ENCODE results near the gene LRRC36.

DNA sequence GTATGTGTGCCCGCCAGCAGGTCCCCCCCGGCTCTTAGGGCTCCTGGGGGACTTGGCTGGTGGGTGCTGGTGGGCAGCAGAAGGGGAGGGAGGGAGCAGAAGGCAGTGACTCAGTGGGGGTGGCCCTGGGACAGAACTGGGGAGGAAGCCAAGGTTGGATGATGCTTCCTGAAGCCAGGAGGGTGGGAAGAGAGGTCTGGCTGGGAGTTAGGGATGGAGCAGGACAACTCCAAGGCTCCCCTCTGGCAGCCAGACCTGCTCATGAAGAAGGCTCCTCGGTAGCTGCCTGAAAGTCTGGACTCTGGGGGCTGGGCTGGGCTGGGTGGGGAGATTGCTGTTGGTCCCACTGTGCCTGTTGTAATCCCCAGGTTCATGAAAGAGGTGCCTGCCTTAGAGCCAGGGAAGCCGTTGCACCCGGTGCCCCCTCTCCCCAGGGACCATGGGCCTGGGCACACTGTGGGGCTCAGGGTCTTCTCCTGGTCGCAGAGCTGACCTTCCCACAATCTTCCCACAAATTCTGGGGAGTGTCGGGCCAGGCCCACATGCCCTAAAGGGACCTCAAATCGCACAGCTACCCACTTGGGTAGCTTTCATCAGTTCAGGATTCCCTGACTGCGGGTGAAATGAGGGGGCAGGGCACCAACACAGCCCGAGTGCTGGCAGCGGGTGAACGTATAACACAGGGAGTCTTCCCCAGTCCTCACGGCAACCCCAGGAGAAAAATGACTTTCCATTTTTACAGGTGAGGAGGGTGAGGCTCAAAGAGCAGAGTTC is 48.4 kb upstream of the LRRC36 start:
- no peak for TF ChIP-seq CTCF (IDR thresholded peaks at IDR 0.05)
- TF ChIP-seq POLR2A (IDR thresholded peaks at IDR 0.05; ENCODE audit: low read depth) = no peak
- no peak for TF ChIP-seq EP300 (IDR thresholded peaks at IDR 0.05)
- no peak for TF ChIP-seq POLR2AphosphoS5 (IDR thresholded peaks at IDR 0.05)

Data from esophagus muscularis mucosa (tissue), 4 donors.